HG03060 (cell line): ENCODE results near the gene SLC29A2.

Experiments used
- ATAC-seq: cut with Tn5 transposase; IDR thresholded peaks from one replicate; pipeline ENCODE4 v1.9.1; 2021; ENCODE audit warnings: low read depth, moderate number of reproducible peaks; ENCODE audit not compliant: unreplicated experiment

SLC29A2 gene

GRCh38 chr11:66371627-66372415 lies at the start of gene SLC29A2:
SLC29A2 (minus strand) TSS chr11:66371760; CDS start chr11:66371591, 169 bp downstream.
- ATAC-seq: no peak

GRCh38 chr11:66420671-66421476 lies 49.3 kb upstream of the SLC29A2 start, which contains the start of gene NPAS4:
NPAS4 (plus strand) TSS chr11:66421035; CDS start chr11:66421180, 145 bp downstream.
- ATAC-seq: no peak

GRCh38 chr11:66419825-66420224 lies 48.3 kb upstream of the SLC29A2 start:
- ATAC-seq: no peak

GRCh38 chr11:66418986-66419308 lies 47.4 kb upstream of the SLC29A2 start:
- no peak for ATAC-seq

- no peak for ATAC-seq
Measured at GRCh38 chr11:66418168-66418985, 46.8 kb upstream of the SLC29A2 start.

- no peak for ATAC-seq
Measured at GRCh38 chr11:66417000-66417399, 45.4 kb upstream of the SLC29A2 start.

GRCh38 chr11:66415423-66415822 lies 43.9 kb upstream of the SLC29A2 start:
- ATAC-seq: no peak

GRCh38 chr11:66414120-66414934 lies 42.8 kb upstream of the SLC29A2 start:
- ATAC-seq: no peak

- ATAC-seq: no peak
Measured at GRCh38 chr11:66413167-66413566, 41.6 kb upstream of the SLC29A2 start.

- ATAC-seq: no peak
Measured at GRCh38 chr11:66412110-66412509, 40.5 kb upstream of the SLC29A2 start.

- no peak for ATAC-seq
Measured at GRCh38 chr11:66411323-66411722, 39.8 kb upstream of the SLC29A2 start.

GRCh38 chr11:66410191-66410590 lies 38.6 kb upstream of the SLC29A2 start:
- ATAC-seq: no peak

GRCh38 chr11:66409226-66409625 lies 37.7 kb upstream of the SLC29A2 start:
- ATAC-seq: no peak

- no peak for ATAC-seq
Measured at GRCh38 chr11:66408488-66409214, 37.1 kb upstream of the SLC29A2 start.

- no peak for ATAC-seq
Measured at GRCh38 chr11:66407651-66408050, 36.1 kb upstream of the SLC29A2 start.

GRCh38 chr11:66393954-66394353 lies 22.4 kb upstream of the SLC29A2 start:
- ATAC-seq: no peak

GRCh38 chr11:66391322-66391721 lies 19.8 kb upstream of the SLC29A2 start:
- no peak for ATAC-seq

- ATAC-seq: no peak
Measured at GRCh38 chr11:66388780-66389386, 17.3 kb upstream of the SLC29A2 start.
